ENCODE results near the gene FOXP1. TPM values are rescaled to one million over a fixed set of nuclear protein-coding genes. Genes with fewer than 3 reads are reported as not detected.
A peak's percentile ranks its signal among the peaks of the same experiment; 100 is the strongest.

FOXP1 gene
- polyA plus RNA-seq, 1 donor from 2014 or later, result 5.6 TPM

DNA sequence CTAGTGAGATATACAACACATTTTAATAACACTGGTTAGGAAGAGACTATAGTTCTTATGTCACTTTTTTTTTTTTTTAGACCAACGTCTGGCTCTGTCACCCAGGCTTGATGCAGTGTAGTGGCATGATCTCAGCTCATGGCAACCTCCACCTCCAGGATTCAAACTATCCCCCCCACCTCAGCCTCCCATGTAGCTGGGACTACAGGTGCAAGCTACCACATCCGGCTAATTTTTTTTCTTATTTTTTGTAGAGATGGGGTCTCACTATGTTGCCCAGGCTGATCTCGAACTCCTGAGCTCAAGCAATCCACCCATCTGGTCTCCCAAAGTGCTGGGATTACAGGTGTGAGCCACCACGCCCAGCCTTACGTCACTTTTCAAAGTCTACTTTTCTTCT lies 100.8 kb downstream of the FOXP1 start:
- Histone ChIP-seq H3K4me3 (ENCODE audit: low read length) (no peak overlapping the region), H4K20me1 (ENCODE audit: insufficient read depth) (no peaks in the 10 kb centered on the region), H3K79me2 (replicated peaks; ENCODE audit: insufficient read depth, low read length) (no peaks in the 10 kb centered on the region), H3K9me2 (ENCODE audit: insufficient read depth, low read length) (no peaks in the 10 kb centered on the region), H3K27ac (ENCODE audit: low read length) (no peak overlapping the region), H3K9me3 (ENCODE audit: low read length) (no peaks in the 10 kb centered on the region), H3F3A (ENCODE audit: insufficient read depth, low read length, poor library complexity, severe bottlenecking) (no peaks in the 10 kb centered on the region), H3K9ac (ENCODE audit: low read length) (no peak overlapping the region), H3K36me3 (ENCODE audit: insufficient read depth, low read length) (no peaks in the 10 kb centered on the region), H2AFZ (ENCODE audit: low read depth, low read length) (no peak overlapping the region), H3K4me2 (ENCODE audit: low read length) (no peak overlapping the region), H3K27me3 (ENCODE audit: insufficient read depth, low read depth, low read length) (no peaks in the 10 kb centered on the region)
- TF ChIP-seq EP300 (conservative IDR thresholded peaks at IDR 0.05; ENCODE audit: poor library complexity, severe bottlenecking) (no peak), MXI1 (conservative IDR thresholded peaks at IDR 0.05; ENCODE audit: poor library complexity, severe bottlenecking) (no peak), EZH2 (IDR thresholded peaks at IDR 0.05; ENCODE audit: borderline replicate concordance, insufficient read depth, low read length, poor library complexity, severe bottlenecking) (no peak), TAF1 (IDR thresholded peaks at IDR 0.05; ENCODE audit: low read depth) (no peak), SMC3 (conservative IDR thresholded peaks at IDR 0.05; ENCODE audit: poor library complexity) (no peak), RAD21 (conservative IDR thresholded peaks at IDR 0.05) (no peak), CTCF (IDR thresholded peaks at IDR 0.05; ENCODE audit: poor library complexity, severe bottlenecking) (no peak), POLR2AphosphoS5 (IDR thresholded peaks at IDR 0.05) (no peak)
- TF ChIP-seq, protein P1, sequence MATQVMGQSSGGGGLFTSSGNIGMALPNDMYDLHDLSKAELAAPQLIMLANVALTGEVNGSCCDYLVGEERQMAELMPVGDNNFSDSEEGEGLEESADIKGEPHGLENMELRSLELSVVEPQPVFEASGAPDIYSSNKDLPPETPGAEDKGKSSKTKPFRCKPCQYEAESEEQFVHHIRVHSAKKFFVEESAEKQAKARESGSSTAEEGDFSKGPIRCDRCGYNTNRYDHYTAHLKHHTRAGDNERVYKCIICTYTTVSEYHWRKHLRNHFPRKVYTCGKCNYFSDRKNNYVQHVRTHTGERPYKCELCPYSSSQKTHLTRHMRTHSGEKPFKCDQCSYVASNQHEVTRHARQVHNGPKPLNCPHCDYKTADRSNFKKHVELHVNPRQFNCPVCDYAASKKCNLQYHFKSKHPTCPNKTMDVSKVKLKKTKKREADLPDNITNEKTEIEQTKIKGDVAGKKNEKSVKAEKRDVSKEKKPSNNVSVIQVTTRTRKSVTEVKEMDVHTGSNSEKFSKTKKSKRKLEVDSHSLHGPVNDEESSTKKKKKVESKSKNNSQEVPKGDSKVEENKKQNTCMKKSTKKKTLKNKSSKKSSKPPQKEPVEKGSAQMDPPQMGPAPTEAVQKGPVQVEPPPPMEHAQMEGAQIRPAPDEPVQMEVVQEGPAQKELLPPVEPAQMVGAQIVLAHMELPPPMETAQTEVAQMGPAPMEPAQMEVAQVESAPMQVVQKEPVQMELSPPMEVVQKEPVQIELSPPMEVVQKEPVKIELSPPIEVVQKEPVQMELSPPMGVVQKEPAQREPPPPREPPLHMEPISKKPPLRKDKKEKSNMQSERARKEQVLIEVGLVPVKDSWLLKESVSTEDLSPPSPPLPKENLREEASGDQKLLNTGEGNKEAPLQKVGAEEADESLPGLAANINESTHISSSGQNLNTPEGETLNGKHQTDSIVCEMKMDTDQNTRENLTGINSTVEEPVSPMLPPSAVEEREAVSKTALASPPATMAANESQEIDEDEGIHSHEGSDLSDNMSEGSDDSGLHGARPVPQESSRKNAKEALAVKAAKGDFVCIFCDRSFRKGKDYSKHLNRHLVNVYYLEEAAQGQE (IDR thresholded peaks at IDR 0.05; ENCODE audit: borderline replicate concordance), result no peak

GRCh38 chr3:71478568-71478967 lies 105.0 kb downstream of the FOXP1 start:
- H4K20me1 ChIP-seq (ENCODE audit: insufficient read depth), result no peaks in the 10 kb centered on the region
- TF ChIP-seq TAF1 (IDR thresholded peaks at IDR 0.05; ENCODE audit: low read depth) (no peak), CTCF (IDR thresholded peaks at IDR 0.05; ENCODE audit: poor library complexity, severe bottlenecking) (no peak), EZH2 (IDR thresholded peaks at IDR 0.05; ENCODE audit: borderline replicate concordance, insufficient read depth, low read length, poor library complexity, severe bottlenecking) (no peak), SMC3 (conservative IDR thresholded peaks at IDR 0.05; ENCODE audit: poor library complexity) (peak; percentile 12), MXI1 (conservative IDR thresholded peaks at IDR 0.05; ENCODE audit: poor library complexity, severe bottlenecking) (peak; percentile 19), EP300 (conservative IDR thresholded peaks at IDR 0.05; ENCODE audit: poor library complexity, severe bottlenecking) (peak; percentile 90), RAD21 (conservative IDR thresholded peaks at IDR 0.05) (peak; percentile 11), POLR2AphosphoS5 (IDR thresholded peaks at IDR 0.05) (peak; percentile 71)
- TF ChIP-seq, protein P1 (IDR thresholded peaks at IDR 0.05; ENCODE audit: borderline replicate concordance), result no peak

More at GRCh38 chr3:71478568-71478967, 105.0 kb downstream of the FOXP1 start:
- H2AFZ ChIP-seq (ENCODE audit: low read depth, low read length), result no peak overlapping the region
- no peaks in the 10 kb centered on the region for H3F3A ChIP-seq (ENCODE audit: insufficient read depth, low read length, poor library complexity, severe bottlenecking)
- no peak overlapping the region for H3K4me2 ChIP-seq (ENCODE audit: low read length)
- no peaks in the 10 kb centered on the region for H3K9me2 ChIP-seq (ENCODE audit: insufficient read depth, low read length)
- no peaks in the 10 kb centered on the region for H3K27me3 ChIP-seq (ENCODE audit: insufficient read depth, low read depth, low read length)
- no peaks in the 10 kb centered on the region for H3K79me2 ChIP-seq (replicated peaks; ENCODE audit: insufficient read depth, low read length)
- no peaks in the 10 kb centered on the region for H3K36me3 ChIP-seq (ENCODE audit: insufficient read depth, low read length)
- H3K4me3 ChIP-seq (ENCODE audit: low read length), result peak overlapping the region; percentile 1
- no peaks in the 10 kb centered on the region for H3K9me3 ChIP-seq (ENCODE audit: low read length)
- H3K27ac ChIP-seq (ENCODE audit: low read length), result no peak overlapping the region
- H3K9ac ChIP-seq (ENCODE audit: low read length), result no peak overlapping the region
